ENCODE data around the gene F11R.

Gene F11R

DNA sequence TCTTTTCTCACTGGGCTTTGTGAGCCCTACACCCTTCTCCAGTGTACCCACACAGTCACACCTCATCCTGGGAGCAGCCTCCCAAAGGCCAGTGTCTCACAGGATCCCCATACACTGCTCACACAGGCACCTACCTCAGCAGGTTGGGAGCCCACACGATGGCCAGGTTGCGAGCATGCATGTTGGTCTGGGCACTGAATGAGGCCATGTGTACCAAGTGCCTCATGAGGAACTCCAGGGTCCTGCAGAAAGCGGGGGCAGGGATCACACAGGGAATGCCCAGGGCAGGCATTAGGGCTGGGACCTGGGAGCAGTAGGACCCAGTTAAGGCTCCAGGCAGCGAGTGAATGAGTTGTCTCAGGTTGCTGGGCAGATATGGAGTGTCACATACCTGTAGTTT lies 33.3 kb upstream of the F11R start:
- 87 to 93% methylated on average over 3 to 4 of the region's 4 CpGs for WGBS, 2 experiments (ENCODE audit: insufficient coverage in 2 of 2)
- H3K9me3 ChIP-seq (ENCODE audit: control insufficient read depth, low read length): peaks cover 8% of the 10 kb centered on the region
- no peak overlapping the region for H3K27ac ChIP-seq (ENCODE audit: low read depth, low read length, severe bottlenecking)
- H3K4me1 ChIP-seq (ENCODE audit: control insufficient read depth, insufficient read depth, low read length, poor library complexity, severe bottlenecking): no peaks in the 10 kb centered on the region
- no peak overlapping the region for H3K4me3 ChIP-seq (ENCODE audit: extremely low read depth, insufficient read depth, low read length, poor library complexity, severe bottlenecking)
- no peaks in the 10 kb centered on the region for H3K36me3 ChIP-seq (ENCODE audit: control insufficient read depth, insufficient read depth, low read length)

DNA sequence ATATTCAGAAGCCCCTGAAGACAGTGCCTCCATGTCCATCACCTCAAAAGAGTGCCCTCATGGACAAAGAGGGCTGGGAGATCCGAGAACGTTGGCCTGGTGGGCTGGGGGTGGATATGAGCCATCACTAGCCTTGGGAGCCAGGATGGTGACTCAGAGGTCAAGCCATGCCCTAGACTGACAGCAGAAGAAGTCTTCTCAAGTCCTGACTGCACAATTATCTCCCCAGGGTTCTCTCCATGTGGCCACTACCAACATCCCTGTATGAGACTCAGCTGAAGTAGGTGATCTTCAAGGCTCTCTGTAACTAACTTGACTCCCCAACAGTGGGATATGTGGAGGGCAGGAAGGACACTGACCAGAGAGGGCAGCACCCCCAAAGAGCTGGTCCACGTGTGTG lies 31.9 kb upstream of the F11R start:
- no peak overlapping the region for H3K4me3 ChIP-seq (ENCODE audit: extremely low read depth, insufficient read depth, low read length, poor library complexity, severe bottlenecking)
- 73 to 75% methylated on average over 2 to 3 of the region's 3 CpGs for WGBS, 2 experiments (ENCODE audit: insufficient coverage in 2 of 2)
- peaks cover 10% of the 10 kb centered on the region for H3K9me3 ChIP-seq (ENCODE audit: control insufficient read depth, low read length)

GRCh38 chr1:161051219-161051618 lies 30.3 kb upstream of the F11R start:
- Histone ChIP-seq H3K4me3 (ENCODE audit: extremely low read depth, insufficient read depth, low read length, poor library complexity, severe bottlenecking) (no peak overlapping the region), H3K4me1 (ENCODE audit: control insufficient read depth, insufficient read depth, low read length, poor library complexity, severe bottlenecking) (no peaks in the 10 kb centered on the region), H3K27ac (ENCODE audit: low read depth, low read length, severe bottlenecking) (no peak overlapping the region), H3K36me3 (ENCODE audit: control insufficient read depth, insufficient read depth, low read length) (no peaks in the 10 kb centered on the region), H3K9me3 (ENCODE audit: control insufficient read depth, low read length) (peaks cover 18% of the 10 kb centered on the region)
- 89 to 95% methylated on average over 9 to 10 of the region's 10 CpGs for WGBS, 2 experiments (ENCODE audit: insufficient coverage in 2 of 2)

More for the DNA sequence above, 31.9 kb upstream of the F11R start:
- Histone ChIP-seq H3K27ac (ENCODE audit: low read depth, low read length, severe bottlenecking) (no peak overlapping the region), H3K4me1 (ENCODE audit: control insufficient read depth, insufficient read depth, low read length, poor library complexity, severe bottlenecking) (no peaks in the 10 kb centered on the region), H3K36me3 (ENCODE audit: control insufficient read depth, insufficient read depth, low read length) (no peaks in the 10 kb centered on the region)

DNA sequence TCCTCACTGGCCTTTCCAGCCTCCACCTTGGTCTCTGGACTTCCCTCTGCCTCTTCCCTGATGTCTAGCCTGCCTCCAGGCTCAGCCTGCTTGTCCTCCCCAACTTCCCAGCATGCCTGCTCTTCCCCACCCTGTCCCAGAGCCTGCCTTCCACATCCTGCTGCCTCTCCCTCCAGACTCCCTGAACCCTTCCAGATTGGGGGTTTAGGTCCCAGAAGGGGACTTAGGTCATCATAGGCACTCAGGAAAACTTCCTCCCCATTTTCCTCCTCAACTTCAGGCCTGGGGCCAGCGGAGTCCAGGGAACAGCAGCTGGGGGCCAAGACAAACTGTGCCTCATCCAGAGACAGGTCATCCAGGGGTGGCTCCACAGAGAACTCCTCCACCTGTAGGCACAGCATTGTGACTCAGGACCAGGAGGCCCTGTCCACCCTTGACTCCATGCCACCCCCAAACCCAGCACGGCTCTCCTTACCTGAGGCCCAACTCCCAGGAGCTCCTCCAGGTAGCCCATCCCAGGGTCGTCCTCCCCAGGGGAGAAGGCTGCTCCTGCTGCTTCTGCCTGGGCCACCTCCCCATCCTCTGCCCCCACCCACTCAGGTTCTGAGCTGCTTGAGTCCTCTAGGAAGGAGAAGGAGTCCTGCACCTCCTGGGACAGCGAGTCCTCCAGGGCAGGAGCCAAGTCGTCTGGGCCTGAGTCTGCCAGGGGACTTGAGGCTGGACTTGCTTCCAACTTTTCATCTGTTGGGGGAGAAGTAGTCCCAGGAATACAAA lies 28.2 kb upstream of the F11R start:
- H3K27ac ChIP-seq (ENCODE audit: low read depth, low read length, severe bottlenecking): no peak overlapping the region
- WGBS, 2 experiments (ENCODE audit: insufficient coverage in 2 of 2): 92 to 94% methylated on average over 2 to 5 of the region's 5 CpGs
- H3K4me3 ChIP-seq (ENCODE audit: extremely low read depth, insufficient read depth, low read length, poor library complexity, severe bottlenecking): no peak overlapping the region
- no peaks in the 10 kb centered on the region for H3K4me1 ChIP-seq (ENCODE audit: control insufficient read depth, insufficient read depth, low read length, poor library complexity, severe bottlenecking)
- peaks cover 2% of the 10 kb centered on the region for H3K36me3 ChIP-seq (ENCODE audit: control insufficient read depth, insufficient read depth, low read length)
- H3K9me3 ChIP-seq (ENCODE audit: control insufficient read depth, low read length): peaks cover 18% of the 10 kb centered on the region

DNA sequence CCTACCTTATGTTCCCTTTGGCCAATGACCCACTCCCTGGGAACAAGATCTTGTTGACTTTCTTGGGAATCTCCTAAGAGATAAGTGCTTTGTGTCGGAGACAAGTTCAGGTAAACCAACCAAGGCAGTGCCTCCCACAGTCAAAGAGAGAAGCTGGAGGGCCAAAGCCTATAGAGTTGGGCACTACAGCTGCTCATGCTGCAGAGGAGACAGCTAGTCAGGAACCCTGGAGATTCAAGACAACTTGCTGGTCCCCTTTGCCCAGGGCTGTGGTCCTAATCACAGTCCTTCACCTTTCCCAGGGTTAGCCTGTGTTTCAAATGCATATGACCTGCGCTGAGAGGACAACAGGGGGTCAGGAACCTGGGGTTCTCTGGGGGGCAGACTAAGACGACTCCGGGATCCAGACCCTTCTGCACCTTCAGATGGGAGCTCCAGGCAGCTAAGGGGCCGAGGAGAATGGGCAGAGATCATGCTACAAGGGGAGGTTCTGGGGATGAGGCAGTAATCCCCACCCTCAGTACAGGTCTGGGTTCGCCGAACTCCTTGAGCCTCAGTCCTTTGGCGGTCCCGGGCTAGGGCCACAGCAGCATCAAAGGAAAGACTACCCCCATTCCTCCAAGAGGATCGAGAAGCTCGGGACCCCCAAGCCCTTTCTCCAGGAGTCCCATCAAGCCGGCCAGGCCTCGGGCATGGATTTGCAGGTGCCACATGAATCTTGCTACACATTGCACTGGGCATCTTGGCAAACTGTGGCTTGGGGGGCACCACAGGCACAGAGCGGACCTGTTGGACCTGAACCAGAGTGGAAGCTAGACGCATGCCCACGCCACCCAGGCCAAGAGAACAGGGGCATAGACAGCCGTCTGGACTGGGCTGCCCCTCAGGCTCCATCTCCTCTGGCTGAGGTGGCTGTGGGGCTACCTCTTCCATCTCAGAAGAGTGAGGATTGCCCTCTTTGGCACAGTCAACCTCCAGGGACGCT lies 26.8 kb upstream of the F11R start:
- Histone ChIP-seq H3K4me3 (ENCODE audit: extremely low read depth, insufficient read depth, low read length, poor library complexity, severe bottlenecking) (no peak overlapping the region), H3K9me3 (ENCODE audit: control insufficient read depth, low read length) (peaks cover 18% of the 10 kb centered on the region), H3K4me1 (ENCODE audit: control insufficient read depth, insufficient read depth, low read length, poor library complexity, severe bottlenecking) (no peaks in the 10 kb centered on the region), H3K36me3 (ENCODE audit: control insufficient read depth, insufficient read depth, low read length) (peaks cover 10% of the 10 kb centered on the region), H3K27ac (ENCODE audit: low read depth, low read length, severe bottlenecking) (no peak overlapping the region)
- WGBS, 2 experiments (ENCODE audit: insufficient coverage in 2 of 2): 94 to 97% methylated on average over 14 to 15 of the region's 18 CpGs

- WGBS, 2 experiments (ENCODE audit: insufficient coverage in 2 of 2): 78% methylated on average over 1 of the region's 2 CpGs; no CpG with 5 or more reads in 1 of the 2 experiments
- Histone ChIP-seq H3K4me3 (ENCODE audit: extremely low read depth, insufficient read depth, low read length, poor library complexity, severe bottlenecking) (peak overlapping the region; percentile 84), H3K36me3 (ENCODE audit: control insufficient read depth, insufficient read depth, low read length) (peaks cover 20% of the 10 kb centered on the region), H3K27ac (ENCODE audit: low read depth, low read length, severe bottlenecking) (peak overlapping the region; percentile 96), H3K4me1 (ENCODE audit: control insufficient read depth, insufficient read depth, low read length, poor library complexity, severe bottlenecking) (no peaks in the 10 kb centered on the region), H3K9me3 (ENCODE audit: control insufficient read depth, low read length) (peaks cover 18% of the 10 kb centered on the region)
These were observed 25.8 kb upstream of the F11R start for GRCh38 chr1:161046605-161047228.

DNA sequence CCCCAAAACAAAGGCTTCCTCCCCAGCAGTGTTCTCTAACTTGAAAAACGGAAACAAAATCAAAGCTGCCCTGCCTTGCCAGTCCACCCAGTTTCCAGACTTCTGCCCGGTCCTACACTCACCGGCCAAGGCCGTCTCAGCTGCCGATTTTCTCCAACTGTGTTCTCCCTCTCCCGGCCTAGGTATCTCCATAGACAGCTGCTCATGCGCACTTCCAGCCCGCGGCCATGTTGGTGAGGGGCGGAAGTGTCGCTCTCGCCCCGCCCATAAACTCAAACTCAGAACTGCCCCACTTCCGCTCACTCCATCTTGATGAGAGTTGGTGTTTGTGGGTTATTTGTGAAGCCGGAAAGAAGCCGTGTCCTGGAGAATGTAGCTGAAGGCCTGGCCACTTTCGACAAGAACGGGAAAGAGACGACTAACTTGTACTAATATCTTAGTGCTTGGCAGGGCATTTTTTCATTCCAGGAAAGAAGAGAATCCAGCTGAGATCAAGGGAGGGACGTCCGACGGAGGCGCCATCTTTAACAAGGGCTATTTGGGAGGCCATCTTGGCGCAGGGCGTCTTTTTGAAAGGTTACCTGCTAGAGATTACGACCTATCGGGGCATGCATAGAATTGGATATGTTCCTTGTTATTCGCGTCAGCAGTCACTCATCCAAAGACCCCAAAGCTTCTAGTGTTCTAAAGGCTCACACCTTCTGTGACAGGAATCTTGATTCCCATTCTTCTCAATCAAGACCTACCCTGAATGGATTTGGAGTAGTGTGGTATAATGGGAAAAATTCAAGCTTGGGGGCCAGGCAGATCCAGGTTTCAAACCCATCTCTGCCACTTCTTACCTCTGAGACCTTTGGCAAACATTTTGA lies 25.0 kb upstream of the F11R start, which contains the start of gene USF1:
TSS of gene USF1 (minus strand) at position 242 of the 869 bp plus-strand sequence. CDS start 2,702 bp downstream, outside the sequence.
- Histone ChIP-seq H3K27ac (ENCODE audit: low read depth, low read length, severe bottlenecking) (peak within 1 kb of the TSS; percentile 96), H3K4me3 (ENCODE audit: extremely low read depth, insufficient read depth, low read length, poor library complexity, severe bottlenecking) (peak within 1 kb of the TSS; percentile 84)
- 0 to 3% methylated on average over 13 to 16 of the region's 29 CpGs for WGBS, 2 experiments (ENCODE audit: insufficient coverage in 2 of 2)

GRCh38 chr1:161044908-161045735 lies 24.2 kb upstream of the F11R start:
- peak overlapping the region; percentile 84 for H3K4me3 ChIP-seq (ENCODE audit: extremely low read depth, insufficient read depth, low read length, poor library complexity, severe bottlenecking)
- H3K27ac ChIP-seq (ENCODE audit: low read depth, low read length, severe bottlenecking): peak overlapping the region; percentile 96
- 2 to 3% methylated on average over 19 to 44 of the region's 48 CpGs for WGBS, 2 experiments (ENCODE audit: insufficient coverage in 2 of 2)
- peaks cover 18% of the 10 kb centered on the region for H3K9me3 ChIP-seq (ENCODE audit: control insufficient read depth, low read length)
- H3K36me3 ChIP-seq (ENCODE audit: control insufficient read depth, insufficient read depth, low read length): peaks cover 36% of the 10 kb centered on the region
- H3K4me1 ChIP-seq (ENCODE audit: control insufficient read depth, insufficient read depth, low read length, poor library complexity, severe bottlenecking): no peaks in the 10 kb centered on the region

More for the DNA sequence above, 25.0 kb upstream of the F11R start, which contains the start of gene USF1:
- H3K9me3 ChIP-seq (ENCODE audit: control insufficient read depth, low read length): peaks cover 18% of the 10 kb centered on the region
- H3K36me3 ChIP-seq (ENCODE audit: control insufficient read depth, insufficient read depth, low read length): peaks cover 28% of the 10 kb centered on the region
- H3K4me1 ChIP-seq (ENCODE audit: control insufficient read depth, insufficient read depth, low read length, poor library complexity, severe bottlenecking): no peaks in the 10 kb centered on the region

GRCh38 chr1:161044535-161044907 lies 23.6 kb upstream of the F11R start:
- no peaks in the 10 kb centered on the region for H3K4me1 ChIP-seq (ENCODE audit: control insufficient read depth, insufficient read depth, low read length, poor library complexity, severe bottlenecking)
- H3K27ac ChIP-seq (ENCODE audit: low read depth, low read length, severe bottlenecking): peak overlapping the region; percentile 96
- peaks cover 42% of the 10 kb centered on the region for H3K36me3 ChIP-seq (ENCODE audit: control insufficient read depth, insufficient read depth, low read length)
- H3K4me3 ChIP-seq (ENCODE audit: extremely low read depth, insufficient read depth, low read length, poor library complexity, severe bottlenecking): peak overlapping the region; percentile 84
- peaks cover 13% of the 10 kb centered on the region for H3K9me3 ChIP-seq (ENCODE audit: control insufficient read depth, low read length)
